Neural crest cell (in vitro differentiated cells): ENCODE results near the gene PTGIS. TPM values are rescaled to one million over a fixed set of nuclear protein-coding genes. Genes with fewer than 3 reads are reported as not detected.

Source experiments
- DNase-seq: peaks from one replicate; pipeline ENCODE4 v3.0.0; 2021; ENCODE audit warnings: low read depth, mixed read lengths, low spot score
- H3K27ac Mint-ChIP-seq: one replicate; pipeline ENCODE4 v1.8.0; 2021; ENCODE audit warnings: mild to moderate bottlenecking, mixed read lengths; ENCODE audit not compliant: unreplicated experiment
- H3K27me3 Mint-ChIP-seq: 2 replicates; pipeline ENCODE4 v1.8.0; 2021; ENCODE audit warnings: low read depth, mild to moderate bottlenecking, mixed read lengths
- H3K36me3 Mint-ChIP-seq: 2 replicates; pipeline ENCODE4 v1.8.0; 2021; ENCODE audit warnings: low read depth, mild to moderate bottlenecking, mixed read lengths
- H3K4me1 Mint-ChIP-seq: 2 replicates; pipeline ENCODE4 v1.8.0; 2021; ENCODE audit warnings: mixed read lengths
- H3K4me3 Mint-ChIP-seq: one replicate; pipeline ENCODE4 v1.8.0; 2021; ENCODE audit warnings: mild to moderate bottlenecking, mixed read lengths
- H3K9me3 Mint-ChIP-seq: 2 replicates; pipeline ENCODE4 v1.8.0; 2021; ENCODE audit warnings: mixed read lengths
- CTCF ChIP-seq: fragments of 200-600 bp; sonication (generic); conservative IDR thresholded peaks from 2 replicates; pipeline ENCODE4 v1.5.0; 2021; ENCODE audit warnings: antibody characterized with exemption, mild to moderate bottlenecking
- total RNA-seq: library from RNA; stranded (reverse); gene quantifications from 2 replicates; pipeline ENCODE4 v1.2.1, GENCODE V29; 2021

PTGIS gene
- total RNA-seq, 1 donor from 2014 or later, result 7.1 TPM

GRCh38 chr20:49587111-49587570, 19.2 kb upstream of the PTGIS start:
- Mint-ChIP-seq H3K27me3 (no peaks in the 10 kb centered on the region), H3K36me3 (peaks cover 2% of the 10 kb centered on the region), H3K9me3 (peaks cover 3% of the 10 kb centered on the region), H3K27ac (no peak overlapping the region), H3K4me3 (no peak overlapping the region), H3K4me1 (no peaks in the 10 kb centered on the region)
- no peak for TF ChIP-seq CTCF
- DNase-seq, result no peak

DNA sequence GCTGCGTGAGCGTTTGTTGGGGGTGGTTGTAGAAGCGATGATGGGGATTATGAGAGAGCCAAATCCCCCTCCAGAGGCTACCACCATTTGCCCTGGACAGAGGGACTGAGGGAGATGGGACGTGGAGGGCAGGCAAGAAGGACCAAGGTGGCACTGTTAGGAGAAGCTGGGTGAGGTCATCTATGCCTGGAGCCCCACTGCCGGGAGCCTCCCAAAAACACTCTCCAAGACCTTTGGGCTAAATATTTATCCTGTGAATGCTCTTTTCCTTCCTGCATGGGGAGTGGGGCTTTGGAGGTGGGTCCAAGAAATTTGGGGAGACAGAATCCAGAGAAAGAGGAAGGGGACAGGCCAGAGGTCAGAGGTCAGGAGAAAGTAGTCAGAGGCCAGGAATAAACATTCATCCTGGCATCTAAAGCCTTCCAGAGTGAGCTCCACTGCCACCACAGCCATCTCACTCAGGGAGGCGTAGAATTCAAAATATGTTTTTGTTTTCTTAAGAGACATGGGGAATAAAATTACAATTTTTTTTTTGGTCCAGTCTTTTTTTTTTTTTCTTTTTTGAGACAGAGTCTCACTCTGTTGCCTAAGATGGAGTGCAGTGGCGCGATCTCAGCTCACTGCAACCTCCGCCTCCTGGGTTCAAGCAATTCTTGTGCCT, 17.8 kb upstream of the PTGIS start:
- Mint-ChIP-seq H3K27me3 (no peaks in the 10 kb centered on the region), H3K36me3 (peaks cover 2% of the 10 kb centered on the region), H3K9me3 (peaks cover 3% of the 10 kb centered on the region), H3K4me1 (peaks cover 2% of the 10 kb centered on the region), H3K27ac (peak overlapping the region; percentile 76), H3K4me3 (no peak overlapping the region)
- no peak for TF ChIP-seq CTCF
- DNase-seq, result no peak

- H3K4me1 Mint-ChIP-seq, result peaks cover 13% of the 10 kb centered on the region
- H3K27ac Mint-ChIP-seq, result peak overlapping the region; percentile 64
- H3K4me3 Mint-ChIP-seq, result no peak overlapping the region
- no peak for TF ChIP-seq CTCF
- peaks cover 2% of the 10 kb centered on the region for H3K36me3 Mint-ChIP-seq
- no peak for DNase-seq
- H3K27me3 Mint-ChIP-seq, result no peaks in the 10 kb centered on the region
- peaks cover 3% of the 10 kb centered on the region for H3K9me3 Mint-ChIP-seq
Observed at GRCh38 chr20:49584418-49585382, 16.8 kb upstream of the PTGIS start.

DNA sequence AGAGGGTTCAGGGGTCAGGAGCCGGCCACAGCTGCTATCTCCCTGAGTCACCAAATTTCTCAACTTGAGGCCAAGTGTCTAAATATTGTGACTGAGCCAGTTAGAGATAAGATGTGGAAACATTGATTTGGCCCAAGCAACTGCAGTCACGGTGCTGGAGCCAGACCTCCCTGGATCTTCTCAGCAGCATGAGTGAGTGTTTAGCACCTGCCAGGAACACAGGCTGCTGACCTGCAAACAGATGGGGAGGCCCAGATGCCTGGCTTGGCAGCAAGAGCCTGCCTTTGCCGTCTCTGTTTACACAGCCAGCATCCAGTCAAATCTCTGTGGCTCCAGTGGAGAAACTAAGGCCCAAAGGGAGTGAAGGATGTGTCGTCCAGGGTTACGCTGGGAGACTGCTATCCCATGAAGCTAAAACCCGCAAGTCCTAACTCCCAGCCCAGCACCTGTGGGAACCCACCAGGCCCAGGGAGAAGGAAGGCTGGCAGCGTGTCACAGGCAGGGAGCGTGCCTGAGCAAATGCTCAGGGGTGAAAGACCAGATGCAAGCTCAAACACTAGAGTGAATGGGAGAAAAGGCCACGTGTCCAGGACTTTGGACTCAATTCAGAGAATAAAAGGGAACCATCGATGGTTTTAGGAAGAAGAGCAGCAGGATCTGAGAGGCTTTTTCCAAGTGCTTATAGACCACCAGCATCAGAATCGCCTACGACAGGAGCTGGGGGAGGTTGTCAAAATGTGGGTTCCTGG, 15.9 kb upstream of the PTGIS start:
- DNase-seq, result no peak
- H3K27me3 Mint-ChIP-seq, result no peaks in the 10 kb centered on the region
- peaks cover 2% of the 10 kb centered on the region for H3K36me3 Mint-ChIP-seq
- peaks cover 3% of the 10 kb centered on the region for H3K9me3 Mint-ChIP-seq
- no peak overlapping the region for H3K27ac Mint-ChIP-seq
- H3K4me3 Mint-ChIP-seq, result no peak overlapping the region
- TF ChIP-seq CTCF, result no peak
- peaks cover 15% of the 10 kb centered on the region for H3K4me1 Mint-ChIP-seq

GRCh38 chr20:49583343-49583668, 15.4 kb upstream of the PTGIS start:
- DNase-seq, result no peak
- no peak for TF ChIP-seq CTCF
- H3K9me3 Mint-ChIP-seq, result peaks cover 3% of the 10 kb centered on the region
- H3K36me3 Mint-ChIP-seq, result peaks cover 2% of the 10 kb centered on the region
- no peak overlapping the region for H3K4me3 Mint-ChIP-seq
- H3K4me1 Mint-ChIP-seq, result peaks cover 15% of the 10 kb centered on the region
- no peaks in the 10 kb centered on the region for H3K27me3 Mint-ChIP-seq
- no peak overlapping the region for H3K27ac Mint-ChIP-seq
